ENCODE data around the gene HTR7. TPM values are rescaled to one million over a fixed set of nuclear protein-coding genes. Genes with fewer than 3 reads are reported as not detected.

HTR7 gene
- total RNA-seq, 1 experiment from 2014 or later, result 0.33 TPM

DNA sequence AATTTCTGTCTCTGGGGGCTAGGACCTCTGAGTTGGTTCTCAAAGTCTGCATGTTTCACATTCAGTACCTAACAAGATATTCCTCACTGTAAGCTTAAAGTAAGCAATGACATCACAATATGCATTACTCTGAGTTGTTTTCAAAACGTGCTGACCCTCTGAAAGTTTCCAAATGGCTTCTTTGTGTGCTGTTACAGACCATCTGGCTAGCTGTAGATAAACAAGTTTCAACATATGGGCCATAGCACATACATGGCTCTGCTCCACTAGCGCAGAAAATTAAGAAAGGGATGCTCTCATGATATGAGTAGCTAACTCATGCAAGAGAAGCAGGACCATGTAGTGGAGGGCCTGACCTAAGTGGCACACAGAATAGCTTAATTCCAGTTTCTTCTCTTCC, 119.0 kb downstream of the HTR7 start:
- ChIA-PET CTCF (no interaction called here), POLR2A (no interaction called here)
- Histone ChIP-seq H3K36me3 (ENCODE audit: control insufficient read depth, insufficient read depth, low read length) (no peaks in the 10 kb centered on the region), H3K4me3 (ENCODE audit: low read depth in 2 of 2, low read length in 2 of 2) (no peak overlapping the region), H3K4me1 (ENCODE audit: control insufficient read depth, insufficient read depth, low read length) (no peaks in the 10 kb centered on the region), H3K27ac (ENCODE audit: low read length) (no peak overlapping the region), H3K9me3 (ENCODE audit: control insufficient read depth, insufficient read depth, low read depth, low read length) (no peaks in the 10 kb centered on the region), H3K27me3 (ENCODE audit: control insufficient read depth, insufficient read depth, low read length) (peaks cover 3% of the 10 kb centered on the region; the same call in 1 of the 2 replicates)
- no peak for DNase-seq (ENCODE audit: low read depth, low spot score)
- in situ Hi-C loops (cut with HindIII; ENCODE audit: low pct_unique_long_range_greater_than_20kb, low sequenced_read_pairs), result no loop called here
- intact Hi-C loops (cut with micrococcal nuclease; ENCODE audit: unreplicated experiment), result no loop called here
- TF ChIP-seq, protein P1, sequence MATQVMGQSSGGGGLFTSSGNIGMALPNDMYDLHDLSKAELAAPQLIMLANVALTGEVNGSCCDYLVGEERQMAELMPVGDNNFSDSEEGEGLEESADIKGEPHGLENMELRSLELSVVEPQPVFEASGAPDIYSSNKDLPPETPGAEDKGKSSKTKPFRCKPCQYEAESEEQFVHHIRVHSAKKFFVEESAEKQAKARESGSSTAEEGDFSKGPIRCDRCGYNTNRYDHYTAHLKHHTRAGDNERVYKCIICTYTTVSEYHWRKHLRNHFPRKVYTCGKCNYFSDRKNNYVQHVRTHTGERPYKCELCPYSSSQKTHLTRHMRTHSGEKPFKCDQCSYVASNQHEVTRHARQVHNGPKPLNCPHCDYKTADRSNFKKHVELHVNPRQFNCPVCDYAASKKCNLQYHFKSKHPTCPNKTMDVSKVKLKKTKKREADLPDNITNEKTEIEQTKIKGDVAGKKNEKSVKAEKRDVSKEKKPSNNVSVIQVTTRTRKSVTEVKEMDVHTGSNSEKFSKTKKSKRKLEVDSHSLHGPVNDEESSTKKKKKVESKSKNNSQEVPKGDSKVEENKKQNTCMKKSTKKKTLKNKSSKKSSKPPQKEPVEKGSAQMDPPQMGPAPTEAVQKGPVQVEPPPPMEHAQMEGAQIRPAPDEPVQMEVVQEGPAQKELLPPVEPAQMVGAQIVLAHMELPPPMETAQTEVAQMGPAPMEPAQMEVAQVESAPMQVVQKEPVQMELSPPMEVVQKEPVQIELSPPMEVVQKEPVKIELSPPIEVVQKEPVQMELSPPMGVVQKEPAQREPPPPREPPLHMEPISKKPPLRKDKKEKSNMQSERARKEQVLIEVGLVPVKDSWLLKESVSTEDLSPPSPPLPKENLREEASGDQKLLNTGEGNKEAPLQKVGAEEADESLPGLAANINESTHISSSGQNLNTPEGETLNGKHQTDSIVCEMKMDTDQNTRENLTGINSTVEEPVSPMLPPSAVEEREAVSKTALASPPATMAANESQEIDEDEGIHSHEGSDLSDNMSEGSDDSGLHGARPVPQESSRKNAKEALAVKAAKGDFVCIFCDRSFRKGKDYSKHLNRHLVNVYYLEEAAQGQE (IDR thresholded peaks at IDR 0.05; ENCODE audit: insufficient read depth in 1 of 2, low read depth in 2 of 2, low read length in 1 of 2), result no peak
- no peak for TF ChIP-seq SIN3A (IDR thresholded peaks at IDR 0.05; ENCODE audit: borderline replicate concordance, insufficient read depth, low read depth, low read length)
- no peak for TF ChIP-seq TCF7L2 (IDR thresholded peaks at IDR 0.05; ENCODE audit: low read depth, low read length)
- no peak for TF ChIP-seq POLR2AphosphoS5 (IDR thresholded peaks at IDR 0.05; ENCODE audit: low read depth, low read length)
- TF ChIP-seq, protein P2, sequence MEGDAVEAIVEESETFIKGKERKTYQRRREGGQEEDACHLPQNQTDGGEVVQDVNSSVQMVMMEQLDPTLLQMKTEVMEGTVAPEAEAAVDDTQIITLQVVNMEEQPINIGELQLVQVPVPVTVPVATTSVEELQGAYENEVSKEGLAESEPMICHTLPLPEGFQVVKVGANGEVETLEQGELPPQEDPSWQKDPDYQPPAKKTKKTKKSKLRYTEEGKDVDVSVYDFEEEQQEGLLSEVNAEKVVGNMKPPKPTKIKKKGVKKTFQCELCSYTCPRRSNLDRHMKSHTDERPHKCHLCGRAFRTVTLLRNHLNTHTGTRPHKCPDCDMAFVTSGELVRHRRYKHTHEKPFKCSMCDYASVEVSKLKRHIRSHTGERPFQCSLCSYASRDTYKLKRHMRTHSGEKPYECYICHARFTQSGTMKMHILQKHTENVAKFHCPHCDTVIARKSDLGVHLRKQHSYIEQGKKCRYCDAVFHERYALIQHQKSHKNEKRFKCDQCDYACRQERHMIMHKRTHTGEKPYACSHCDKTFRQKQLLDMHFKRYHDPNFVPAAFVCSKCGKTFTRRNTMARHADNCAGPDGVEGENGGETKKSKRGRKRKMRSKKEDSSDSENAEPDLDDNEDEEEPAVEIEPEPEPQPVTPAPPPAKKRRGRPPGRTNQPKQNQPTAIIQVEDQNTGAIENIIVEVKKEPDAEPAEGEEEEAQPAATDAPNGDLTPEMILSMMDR (IDR thresholded peaks at IDR 0.05), result no peak
- no peak for ATAC-seq
- no TSS peak for BruUV-seq (replicated peaks)

DNA sequence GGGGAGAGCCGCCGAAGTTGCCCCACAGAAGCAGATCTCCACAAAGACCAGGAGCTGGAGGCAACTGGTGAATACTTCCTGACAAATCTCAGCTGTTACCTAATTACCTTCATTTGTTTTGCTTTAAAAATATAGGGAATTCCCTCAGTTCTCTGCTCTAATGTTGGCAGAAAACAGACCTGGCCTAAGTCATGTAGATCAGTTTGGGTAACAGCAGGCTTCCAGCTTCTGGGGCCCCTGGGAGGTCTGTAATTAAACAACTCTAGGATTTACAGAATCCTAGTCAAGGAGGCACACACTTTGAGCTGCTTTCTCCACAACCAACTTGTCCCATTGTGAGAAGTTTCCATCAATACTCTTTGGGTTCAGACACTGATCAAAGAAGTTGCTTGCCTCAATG, 123.4 kb downstream of the HTR7 start:
- Histone ChIP-seq H3K4me3 (ENCODE audit: low read depth in 2 of 2, low read length in 2 of 2) (no peak overlapping the region), H3K36me3 (ENCODE audit: control insufficient read depth, insufficient read depth, low read length) (no peaks in the 10 kb centered on the region), H3K9me3 (ENCODE audit: control insufficient read depth, insufficient read depth, low read depth, low read length) (no peaks in the 10 kb centered on the region), H3K27ac (ENCODE audit: low read length) (no peak overlapping the region), H3K27me3 (ENCODE audit: control insufficient read depth, insufficient read depth, low read length) (peaks cover 3% of the 10 kb centered on the region; the same call in 1 of the 2 replicates), H3K4me1 (ENCODE audit: control insufficient read depth, insufficient read depth, low read length) (no peaks in the 10 kb centered on the region)
- CTCF ChIA-PET, result no interaction called here
- ATAC-seq, result no peak
- in situ Hi-C loops (cut with HindIII; ENCODE audit: low pct_unique_long_range_greater_than_20kb, low sequenced_read_pairs) (no loop called here), intact Hi-C loops (cut with micrococcal nuclease; ENCODE audit: unreplicated experiment) (no loop called here)
- no peak for DNase-seq (ENCODE audit: low read depth, low spot score)
- POLR2A ChIA-PET, result no interaction called here
- TF ChIP-seq SIN3A (IDR thresholded peaks at IDR 0.05; ENCODE audit: borderline replicate concordance, insufficient read depth, low read depth, low read length) (no peak), POLR2AphosphoS5 (IDR thresholded peaks at IDR 0.05; ENCODE audit: low read depth, low read length) (no peak), TCF7L2 (IDR thresholded peaks at IDR 0.05; ENCODE audit: low read depth, low read length) (no peak)
- TF ChIP-seq, protein P1 (IDR thresholded peaks at IDR 0.05; ENCODE audit: insufficient read depth in 1 of 2, low read depth in 2 of 2, low read length in 1 of 2), result no peak
- no TSS peak for BruUV-seq (replicated peaks)
